Measurements from ENCODE around the gene PHKA1. TPM values are rescaled to one million over a fixed set of nuclear protein-coding genes. Genes with fewer than 3 reads are reported as not detected.
"Not testable (repeated sequence)": the region's sequence is repeated elsewhere in the genome, so short reads cannot be mapped to it uniquely, and the experiment has no call there.

PHKA1 gene
- 1 to 10 TPM; 3.3 to 6.5 (median 4.4) TPM for total RNA-seq

GRCh38 chrX:72713599-72714477 lies at the start of gene PHKA1:
PHKA1 (minus strand) TSS chrX:72714306; CDS start chrX:72713880, 426 bp downstream.
- TF ChIP-seq, protein P1, sequence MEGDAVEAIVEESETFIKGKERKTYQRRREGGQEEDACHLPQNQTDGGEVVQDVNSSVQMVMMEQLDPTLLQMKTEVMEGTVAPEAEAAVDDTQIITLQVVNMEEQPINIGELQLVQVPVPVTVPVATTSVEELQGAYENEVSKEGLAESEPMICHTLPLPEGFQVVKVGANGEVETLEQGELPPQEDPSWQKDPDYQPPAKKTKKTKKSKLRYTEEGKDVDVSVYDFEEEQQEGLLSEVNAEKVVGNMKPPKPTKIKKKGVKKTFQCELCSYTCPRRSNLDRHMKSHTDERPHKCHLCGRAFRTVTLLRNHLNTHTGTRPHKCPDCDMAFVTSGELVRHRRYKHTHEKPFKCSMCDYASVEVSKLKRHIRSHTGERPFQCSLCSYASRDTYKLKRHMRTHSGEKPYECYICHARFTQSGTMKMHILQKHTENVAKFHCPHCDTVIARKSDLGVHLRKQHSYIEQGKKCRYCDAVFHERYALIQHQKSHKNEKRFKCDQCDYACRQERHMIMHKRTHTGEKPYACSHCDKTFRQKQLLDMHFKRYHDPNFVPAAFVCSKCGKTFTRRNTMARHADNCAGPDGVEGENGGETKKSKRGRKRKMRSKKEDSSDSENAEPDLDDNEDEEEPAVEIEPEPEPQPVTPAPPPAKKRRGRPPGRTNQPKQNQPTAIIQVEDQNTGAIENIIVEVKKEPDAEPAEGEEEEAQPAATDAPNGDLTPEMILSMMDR (IDR thresholded peaks at IDR 0.05; ENCODE audit: low read depth) = not testable (repeated sequence)

- TF ChIP-seq, protein P1 (IDR thresholded peaks at IDR 0.05; ENCODE audit: low read depth) = no peak
Observed at GRCh38 chrX:72735561-72735960, 21.5 kb upstream of the PHKA1 start.

- TF ChIP-seq, protein P1 (IDR thresholded peaks at IDR 0.05; ENCODE audit: low read depth) = no peak
Observed at GRCh38 chrX:72727846-72728245, 13.7 kb upstream of the PHKA1 start.

GRCh38 chrX:72716766-72717165 lies 2.7 kb upstream of the PHKA1 start:
- TF ChIP-seq, protein P1 (IDR thresholded peaks at IDR 0.05; ENCODE audit: low read depth) = no peak

DNA sequence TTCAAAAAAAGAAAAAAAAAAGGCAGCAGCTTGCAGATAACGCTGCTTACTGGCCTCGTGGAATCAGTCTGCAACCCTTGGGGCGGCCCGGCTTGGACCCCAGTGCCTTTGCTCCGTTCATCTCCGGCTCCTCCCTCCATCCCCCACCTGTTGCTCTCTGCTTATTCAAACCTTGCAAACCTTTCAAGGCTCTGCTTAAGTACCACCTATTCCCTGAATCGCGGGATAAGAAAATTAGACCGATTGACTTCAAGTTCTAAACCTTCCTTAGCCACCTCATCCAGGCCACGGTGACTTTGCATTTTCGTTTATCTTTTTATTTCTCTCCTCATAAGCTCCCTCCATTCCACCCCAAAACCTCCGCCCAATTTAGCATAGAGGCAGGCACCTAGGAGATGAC lies 1.4 kb upstream of the PHKA1 start:
- TF ChIP-seq, protein P1 (IDR thresholded peaks at IDR 0.05; ENCODE audit: low read depth) = no peak

DNA sequence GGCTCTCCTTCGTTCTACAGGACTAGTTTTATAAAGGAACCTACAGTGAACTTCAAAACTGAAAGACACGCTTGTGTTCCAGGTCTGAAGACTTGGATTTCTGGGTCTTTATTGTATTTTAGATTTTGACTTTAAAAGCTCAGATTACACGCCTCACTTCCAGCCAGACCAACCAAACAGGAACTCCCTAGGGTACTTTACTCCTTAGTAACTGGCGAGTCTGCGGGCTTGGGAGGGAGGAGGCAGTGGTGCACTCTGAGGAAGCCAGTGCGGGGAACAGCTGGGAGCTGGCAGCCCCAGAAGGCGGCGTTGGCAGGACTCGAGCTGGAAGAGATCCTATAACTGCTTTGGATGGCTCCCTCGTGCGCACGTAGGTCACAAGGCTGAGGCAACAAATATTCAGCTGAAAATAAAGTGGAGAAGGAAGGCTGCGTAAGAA lies 391 bp upstream of the PHKA1 start:
- TF ChIP-seq, protein P1 (IDR thresholded peaks at IDR 0.05; ENCODE audit: low read depth) = no peak

DNA sequence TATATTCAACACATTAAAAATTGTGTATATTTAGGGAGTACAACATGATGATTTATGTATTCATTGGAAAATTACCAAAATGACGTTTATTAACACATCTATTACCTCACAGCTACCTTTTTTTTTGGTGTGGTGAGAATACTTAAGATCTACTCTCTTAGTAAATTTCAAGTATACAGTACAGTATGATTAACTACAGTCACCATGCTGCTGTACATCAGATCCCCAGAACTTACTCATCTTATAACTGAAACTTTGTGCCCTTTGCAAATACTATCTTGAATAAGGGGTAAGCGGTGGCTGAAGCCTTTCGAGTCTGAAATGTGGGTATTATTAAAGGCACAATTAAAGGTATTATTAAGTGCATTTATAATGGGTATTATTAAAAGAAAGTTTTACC lies 976 bp downstream of the PHKA1 start:
- TF ChIP-seq, protein P1 (IDR thresholded peaks at IDR 0.05; ENCODE audit: low read depth) = no peak
